ENCODE data around the gene USHBP1. TPM values are rescaled to one million over a fixed set of nuclear protein-coding genes. Genes with fewer than 3 reads are reported as not detected.
A peak's percentile ranks its signal among the peaks of the same experiment; 100 is the strongest.

The USHBP1 gene
- total RNA-seq, 1 experiment from 2014 or later: 0.26 TPM

DNA sequence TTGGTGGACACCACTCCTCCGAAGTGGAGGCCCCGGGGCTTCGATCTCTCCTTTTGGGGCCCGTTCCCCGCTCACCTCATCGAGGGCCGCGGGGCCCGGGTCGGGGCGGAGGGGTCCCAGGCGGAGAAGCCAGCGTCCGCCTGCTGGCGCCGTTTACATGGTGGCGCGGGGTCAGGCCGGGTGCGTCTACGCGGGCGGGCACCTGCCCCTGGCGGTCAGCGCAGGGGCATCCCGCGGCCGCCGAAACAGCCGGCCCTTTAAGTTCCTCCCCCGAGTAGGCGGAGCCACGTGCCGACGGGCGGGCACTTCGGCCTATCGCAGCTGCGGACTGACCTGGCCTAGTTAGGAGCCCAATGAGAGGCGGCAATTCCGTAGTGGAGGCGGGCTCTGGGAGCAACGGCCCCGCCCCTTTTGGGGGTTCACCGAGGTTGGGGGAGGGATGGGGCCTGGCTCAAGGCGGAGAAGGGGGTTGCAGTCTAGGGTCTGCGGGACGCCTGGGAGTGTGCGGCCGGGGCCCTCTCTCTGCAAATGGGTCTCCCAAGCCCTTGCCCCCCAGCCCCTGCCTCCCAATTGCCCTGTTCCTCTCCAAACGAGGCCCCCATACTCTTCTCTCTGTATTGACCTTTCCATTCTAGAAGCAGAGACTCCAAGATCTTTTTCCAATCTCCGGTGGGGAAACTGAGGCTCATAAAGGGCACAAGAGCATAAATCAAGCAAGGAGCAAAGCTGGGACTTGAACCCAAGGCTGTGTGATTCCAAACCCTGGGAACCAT is 38.8 kb upstream of the USHBP1 start, which contains the start of gene ABHD8:
ABHD8 (minus strand) TSS at position 259 of the 773 bp plus-strand sequence. CDS start 1,809 bp downstream, outside the sequence.
- no peaks in the 10 kb centered on the region for H3K27me3 Mint-ChIP-seq (ENCODE audit: unreplicated experiment)
- H3K27ac Mint-ChIP-seq (ENCODE audit: unreplicated experiment): no peak within 1 kb of the TSS
- TF ChIP-seq, protein P1, sequence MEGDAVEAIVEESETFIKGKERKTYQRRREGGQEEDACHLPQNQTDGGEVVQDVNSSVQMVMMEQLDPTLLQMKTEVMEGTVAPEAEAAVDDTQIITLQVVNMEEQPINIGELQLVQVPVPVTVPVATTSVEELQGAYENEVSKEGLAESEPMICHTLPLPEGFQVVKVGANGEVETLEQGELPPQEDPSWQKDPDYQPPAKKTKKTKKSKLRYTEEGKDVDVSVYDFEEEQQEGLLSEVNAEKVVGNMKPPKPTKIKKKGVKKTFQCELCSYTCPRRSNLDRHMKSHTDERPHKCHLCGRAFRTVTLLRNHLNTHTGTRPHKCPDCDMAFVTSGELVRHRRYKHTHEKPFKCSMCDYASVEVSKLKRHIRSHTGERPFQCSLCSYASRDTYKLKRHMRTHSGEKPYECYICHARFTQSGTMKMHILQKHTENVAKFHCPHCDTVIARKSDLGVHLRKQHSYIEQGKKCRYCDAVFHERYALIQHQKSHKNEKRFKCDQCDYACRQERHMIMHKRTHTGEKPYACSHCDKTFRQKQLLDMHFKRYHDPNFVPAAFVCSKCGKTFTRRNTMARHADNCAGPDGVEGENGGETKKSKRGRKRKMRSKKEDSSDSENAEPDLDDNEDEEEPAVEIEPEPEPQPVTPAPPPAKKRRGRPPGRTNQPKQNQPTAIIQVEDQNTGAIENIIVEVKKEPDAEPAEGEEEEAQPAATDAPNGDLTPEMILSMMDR (IDR thresholded peaks at IDR 0.05; ENCODE audit: unreplicated experiment): peak; percentile 52
- CTCF ChIA-PET: interaction anchor here (0.6 kb wide), 1 partner anchor 21 kb away, joined by 3 read pairs; no protein-coding TSS in a partner anchor
- intact Hi-C loops (cut with micrococcal nuclease; ENCODE audit: unreplicated experiment): no loop called here
- H3K9me3 Mint-ChIP-seq (ENCODE audit: low read depth, unreplicated experiment): no peaks in the 10 kb centered on the region
- peaks cover 28% of the 10 kb centered on the region for H3K36me3 Mint-ChIP-seq (ENCODE audit: insufficient read depth, unreplicated experiment)
- DNase-seq: peak; percentile 94
- H3K4me3 Mint-ChIP-seq (ENCODE audit: low read depth, unreplicated experiment): peak within 1 kb of the TSS; percentile 58
- peaks cover 17% of the 10 kb centered on the region for H3K4me1 Mint-ChIP-seq (ENCODE audit: low read depth, unreplicated experiment)
- BruUV-seq (replicated peaks): no TSS peak

DNA sequence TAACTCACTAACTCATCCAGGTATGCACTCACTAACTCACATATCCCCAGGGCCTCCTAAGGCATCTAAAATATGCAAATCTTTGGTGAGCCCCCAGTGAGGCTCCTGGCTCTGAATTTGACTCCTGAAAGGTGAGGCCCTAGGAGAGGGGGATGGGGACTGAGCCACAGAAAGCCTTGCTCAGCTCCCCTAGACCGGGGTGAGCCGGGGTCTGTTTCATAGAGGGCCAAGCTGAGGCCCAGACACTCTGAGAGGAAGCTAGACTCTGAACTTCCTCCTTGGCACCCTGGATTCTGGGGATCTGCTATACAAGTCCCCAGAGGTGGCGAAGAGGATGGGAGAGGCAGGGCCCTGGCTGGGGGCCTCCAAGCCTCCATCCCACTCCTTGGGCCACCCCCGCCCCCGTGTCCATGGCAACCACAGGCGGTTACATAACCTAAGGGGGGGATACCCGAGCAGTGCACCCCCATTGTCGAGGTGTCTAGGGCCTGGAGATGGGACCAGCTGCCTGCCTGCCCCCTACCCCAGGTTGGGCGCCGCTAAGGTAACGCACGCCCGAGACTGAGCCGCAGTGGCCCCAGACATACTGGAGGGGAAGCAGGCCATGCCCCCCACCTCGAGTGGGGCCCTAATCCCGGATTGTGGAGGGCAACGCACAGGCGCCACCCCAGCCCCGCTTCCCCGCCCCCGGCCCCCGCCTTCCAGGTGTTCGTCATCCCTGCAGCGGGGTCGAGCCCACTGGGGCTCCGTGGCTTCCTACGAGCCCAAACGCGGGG is 38.0 kb upstream of the USHBP1 start:
- H3K9me3 Mint-ChIP-seq (ENCODE audit: low read depth, unreplicated experiment): no peaks in the 10 kb centered on the region
- intact Hi-C loops (cut with micrococcal nuclease; ENCODE audit: unreplicated experiment): no loop called here
- no peak for DNase-seq
- H3K27ac Mint-ChIP-seq (ENCODE audit: unreplicated experiment): no peak overlapping the region
- H3K27me3 Mint-ChIP-seq (ENCODE audit: unreplicated experiment): no peaks in the 10 kb centered on the region
- H3K36me3 Mint-ChIP-seq (ENCODE audit: insufficient read depth, unreplicated experiment): peaks cover 28% of the 10 kb centered on the region
- peaks cover 11% of the 10 kb centered on the region for H3K4me1 Mint-ChIP-seq (ENCODE audit: low read depth, unreplicated experiment)
- CTCF ChIA-PET: interaction anchor here (0.6 kb wide), 1 partner anchor 20 kb away, joined by 3 read pairs; no protein-coding TSS in a partner anchor
- peak overlapping the region; percentile 58 for H3K4me3 Mint-ChIP-seq (ENCODE audit: low read depth, unreplicated experiment)
- TF ChIP-seq, protein P1 (IDR thresholded peaks at IDR 0.05; ENCODE audit: unreplicated experiment): no peak
- no TSS peak for BruUV-seq (replicated peaks)

DNA sequence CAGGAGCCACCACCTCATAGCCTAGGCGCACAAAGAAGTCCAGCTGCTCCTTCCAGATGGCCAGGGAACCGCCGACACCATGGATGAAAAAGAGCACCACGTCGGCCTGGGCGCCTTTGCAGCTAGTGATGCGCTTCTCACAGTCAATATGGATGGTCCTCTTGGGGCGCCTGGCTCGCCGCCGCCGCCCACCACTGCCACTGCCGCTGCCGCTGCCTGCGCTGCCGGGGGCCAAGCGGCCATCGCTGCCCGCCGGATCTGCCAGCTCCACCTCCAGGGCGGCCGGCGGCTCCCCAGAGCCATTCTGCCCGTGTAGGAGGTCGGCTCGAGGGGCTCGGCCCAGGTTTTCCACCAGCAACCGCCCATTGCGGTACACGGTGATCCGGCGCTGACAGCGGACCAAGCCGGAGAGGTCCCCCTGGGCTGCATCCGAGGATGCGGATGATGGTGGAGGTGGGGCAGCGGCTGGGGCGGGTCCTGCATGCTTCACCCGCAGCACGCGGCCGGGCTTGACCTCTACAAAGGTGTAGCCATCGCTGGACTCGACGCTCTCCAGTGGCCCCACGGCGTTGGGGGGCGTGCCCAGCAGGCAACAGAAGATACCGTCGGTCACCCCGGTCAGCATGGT is 36.6 kb upstream of the USHBP1 start:
- Mint-ChIP-seq H3K36me3 (ENCODE audit: insufficient read depth, unreplicated experiment) (peaks cover 24% of the 10 kb centered on the region), H3K9me3 (ENCODE audit: low read depth, unreplicated experiment) (no peaks in the 10 kb centered on the region), H3K27ac (ENCODE audit: unreplicated experiment) (no peak overlapping the region), H3K4me3 (ENCODE audit: low read depth, unreplicated experiment) (no peak overlapping the region), H3K27me3 (ENCODE audit: unreplicated experiment) (no peaks in the 10 kb centered on the region), H3K4me1 (ENCODE audit: low read depth, unreplicated experiment) (peaks cover 9% of the 10 kb centered on the region)
- TF ChIP-seq, protein P1 (IDR thresholded peaks at IDR 0.05; ENCODE audit: unreplicated experiment): no peak
- intact Hi-C loops (cut with micrococcal nuclease; ENCODE audit: unreplicated experiment): no loop called here
- DNase-seq: no peak
- BruUV-seq (replicated peaks): no TSS peak
- CTCF ChIA-PET: no interaction called here

DNA sequence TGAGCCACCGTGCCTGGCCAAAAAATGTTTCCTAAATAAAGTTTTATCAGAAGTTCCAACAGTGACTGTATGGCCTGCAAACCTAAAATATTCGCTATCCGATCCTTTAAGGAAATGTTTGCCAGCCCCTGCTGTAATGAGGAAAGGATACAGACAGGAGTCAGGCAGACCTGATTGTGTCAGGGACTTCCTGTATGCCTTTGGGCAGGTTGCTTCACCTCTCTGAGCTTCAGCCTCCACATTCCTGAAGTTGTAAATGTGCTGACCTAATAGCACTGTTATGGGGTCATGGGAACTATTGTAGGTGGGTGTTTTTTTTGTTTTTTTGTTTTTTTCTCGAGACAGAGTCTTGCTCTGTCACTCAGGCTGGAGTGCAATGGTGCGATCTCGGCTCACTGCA is 32.4 kb upstream of the USHBP1 start:
- DNase-seq: no peak
- intact Hi-C loops (cut with micrococcal nuclease; ENCODE audit: unreplicated experiment): no loop called here
- Mint-ChIP-seq H3K4me1 (ENCODE audit: low read depth, unreplicated experiment) (no peaks in the 10 kb centered on the region), H3K27ac (ENCODE audit: unreplicated experiment) (no peak overlapping the region), H3K4me3 (ENCODE audit: low read depth, unreplicated experiment) (no peak overlapping the region), H3K27me3 (ENCODE audit: unreplicated experiment) (no peaks in the 10 kb centered on the region), H3K9me3 (ENCODE audit: low read depth, unreplicated experiment) (no peaks in the 10 kb centered on the region), H3K36me3 (ENCODE audit: insufficient read depth, unreplicated experiment) (peaks cover 11% of the 10 kb centered on the region)
- BruUV-seq (replicated peaks): no TSS peak
- CTCF ChIA-PET: interaction anchor here (0.6 kb wide), 1 partner anchor 189 kb away, joined by 3 read pairs; no protein-coding TSS in a partner anchor
- TF ChIP-seq, protein P1 (IDR thresholded peaks at IDR 0.05; ENCODE audit: unreplicated experiment): no peak
